Kidney epithelial cell (primary cell): ENCODE data around the gene ATXN10. TPM values are rescaled to one million over a fixed set of nuclear protein-coding genes. Genes with fewer than 3 reads are reported as not detected.

Source experiments
- DNase-seq: peaks from one replicate; pipeline ENCODE4 v3.0.0-alpha.2; 2010; ENCODE audit warnings: low read depth
- H3K27me3 ChIP-seq: 2 replicates; pipeline ENCODE4 v1.6.0; 2011; ENCODE audit warnings: low read length; ENCODE audit not compliant: control insufficient read depth, insufficient read depth
- H3K36me3 ChIP-seq: 2 replicates; pipeline ENCODE4 v1.5.1; 2011; ENCODE audit warnings: low read length; ENCODE audit not compliant: control insufficient read depth, insufficient read depth
- H3K4me3 ChIP-seq: 2 replicates; pipeline ENCODE4 v1.5.1; 2011; ENCODE audit warnings: low read depth, mild to moderate bottlenecking, control low read depth, low read length
- total RNA-seq: library from RNA; depleted of rRNA; stranded (reverse); fragments of >200 nt; gene quantifications from 2 replicates; pipeline ENCODE4 v1.2.3, GENCODE V29; 2015
- TF ChIP-seq, protein P1 (sequence below): IDR thresholded peaks from 2 replicates; pipeline ENCODE4 v1.5.1; 2011; ENCODE audit warnings: mild to moderate bottlenecking, moderate library complexity, low read length, control low read depth, inconsistent platforms; ENCODE audit not compliant: insufficient read depth, poor library complexity, severe bottlenecking

ATXN10 gene
- total RNA-seq, 1 donor from 2014 or later = 127 TPM

- Histone ChIP-seq H3K27me3 (no peaks in the 10 kb centered on the region), H3K4me3 (no peak overlapping the region), H3K36me3 (no peaks in the 10 kb centered on the region)
- TF ChIP-seq, protein P1, sequence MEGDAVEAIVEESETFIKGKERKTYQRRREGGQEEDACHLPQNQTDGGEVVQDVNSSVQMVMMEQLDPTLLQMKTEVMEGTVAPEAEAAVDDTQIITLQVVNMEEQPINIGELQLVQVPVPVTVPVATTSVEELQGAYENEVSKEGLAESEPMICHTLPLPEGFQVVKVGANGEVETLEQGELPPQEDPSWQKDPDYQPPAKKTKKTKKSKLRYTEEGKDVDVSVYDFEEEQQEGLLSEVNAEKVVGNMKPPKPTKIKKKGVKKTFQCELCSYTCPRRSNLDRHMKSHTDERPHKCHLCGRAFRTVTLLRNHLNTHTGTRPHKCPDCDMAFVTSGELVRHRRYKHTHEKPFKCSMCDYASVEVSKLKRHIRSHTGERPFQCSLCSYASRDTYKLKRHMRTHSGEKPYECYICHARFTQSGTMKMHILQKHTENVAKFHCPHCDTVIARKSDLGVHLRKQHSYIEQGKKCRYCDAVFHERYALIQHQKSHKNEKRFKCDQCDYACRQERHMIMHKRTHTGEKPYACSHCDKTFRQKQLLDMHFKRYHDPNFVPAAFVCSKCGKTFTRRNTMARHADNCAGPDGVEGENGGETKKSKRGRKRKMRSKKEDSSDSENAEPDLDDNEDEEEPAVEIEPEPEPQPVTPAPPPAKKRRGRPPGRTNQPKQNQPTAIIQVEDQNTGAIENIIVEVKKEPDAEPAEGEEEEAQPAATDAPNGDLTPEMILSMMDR = no peak
- DNase-seq = no peak
Observed at GRCh38 chr22:45843986-45844385, 172.4 kb downstream of the ATXN10 start.

DNA sequence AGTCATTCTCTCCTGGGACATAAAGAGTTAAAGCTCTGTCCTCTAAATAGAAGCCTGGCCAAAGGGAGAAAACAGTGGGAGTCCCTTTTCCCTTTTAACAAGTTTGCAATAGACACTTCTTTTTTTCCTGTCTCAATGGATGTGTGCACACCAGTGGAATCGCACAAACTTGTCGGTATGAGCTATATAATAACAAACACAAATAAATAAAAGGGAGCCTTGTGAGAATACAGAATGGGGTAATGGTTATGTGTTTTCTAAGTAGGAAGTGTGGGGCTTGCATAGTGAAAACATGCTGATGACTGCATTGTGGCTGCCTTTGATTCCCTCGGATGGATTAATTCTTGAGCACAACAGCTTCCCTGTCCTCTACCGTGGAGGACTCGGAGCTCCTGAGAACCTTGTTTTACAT is 173.4 kb downstream of the ATXN10 start:
- no peaks in the 10 kb centered on the region for H3K36me3 ChIP-seq
- no peak for DNase-seq
- no peak overlapping the region for H3K4me3 ChIP-seq
- no peaks in the 10 kb centered on the region for H3K27me3 ChIP-seq
- TF ChIP-seq, protein P1 = no peak

DNA sequence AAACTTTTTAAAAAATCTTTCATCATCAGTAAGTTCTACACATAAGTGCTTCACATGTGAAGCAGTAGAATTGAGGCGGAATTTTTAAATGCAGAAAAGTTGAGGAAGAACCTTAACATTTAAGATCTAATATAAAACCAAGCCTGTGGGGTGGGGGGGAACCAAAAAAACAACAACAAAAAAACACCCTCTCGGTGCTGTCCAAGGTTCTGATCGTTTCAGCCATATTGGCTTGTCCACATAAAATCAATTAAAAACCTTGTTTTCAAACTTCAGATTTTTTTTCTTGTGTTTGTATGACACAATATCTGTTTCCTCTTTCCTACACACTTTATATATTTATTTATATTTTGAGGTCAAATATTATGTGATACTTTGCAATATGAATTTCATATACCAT is 175.3 kb downstream of the ATXN10 start:
- Histone ChIP-seq H3K36me3 (no peaks in the 10 kb centered on the region), H3K4me3 (no peak overlapping the region), H3K27me3 (no peaks in the 10 kb centered on the region)
- DNase-seq = no peak
- TF ChIP-seq, protein P1 = no peak

DNA sequence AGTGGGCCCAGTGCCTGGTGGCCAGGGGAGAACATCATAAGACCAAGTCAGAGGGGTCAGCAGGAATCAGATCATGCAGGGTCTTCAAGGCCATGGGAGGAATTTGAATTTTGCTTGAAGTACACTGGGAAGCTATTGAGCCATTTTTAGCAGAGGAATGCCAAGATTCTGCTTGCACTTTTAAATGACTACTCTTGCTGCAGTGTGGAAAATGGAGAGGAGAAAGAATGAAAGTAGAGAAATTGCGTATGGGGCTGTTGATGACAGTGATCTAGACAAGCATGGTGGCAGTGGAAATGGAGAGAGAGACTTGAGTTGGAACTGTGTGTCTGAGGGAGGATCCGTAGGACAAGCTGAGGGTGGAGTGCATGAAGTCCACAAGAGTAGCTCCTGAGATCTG is 177.3 kb downstream of the ATXN10 start:
- Histone ChIP-seq H3K4me3 (no peak overlapping the region), H3K36me3 (no peaks in the 10 kb centered on the region), H3K27me3 (no peaks in the 10 kb centered on the region)
- no peak for DNase-seq
- TF ChIP-seq, protein P1 = no peak

DNA sequence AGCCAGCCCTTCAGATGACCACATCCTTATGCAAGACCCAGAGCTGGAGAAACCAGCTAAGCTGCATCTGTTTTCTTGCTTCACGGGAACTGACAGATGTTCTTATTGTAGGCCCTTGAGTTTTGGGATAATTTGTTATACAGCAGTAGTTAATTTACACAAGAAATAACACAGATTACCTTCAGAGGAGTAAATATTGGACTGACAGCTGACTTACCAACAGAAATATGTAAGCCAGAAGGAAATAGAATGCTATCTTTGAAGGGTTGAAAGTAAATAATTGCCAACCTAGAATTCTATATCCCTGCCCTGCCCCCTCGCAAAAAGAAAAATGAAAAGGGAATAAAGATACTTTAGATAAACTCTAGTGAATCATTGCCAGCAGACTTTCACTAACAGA is 181.2 kb downstream of the ATXN10 start:
- no peak overlapping the region for H3K4me3 ChIP-seq
- H3K36me3 ChIP-seq = no peaks in the 10 kb centered on the region
- no peak for DNase-seq
- TF ChIP-seq, protein P1 = no peak
- no peaks in the 10 kb centered on the region for H3K27me3 ChIP-seq

DNA sequence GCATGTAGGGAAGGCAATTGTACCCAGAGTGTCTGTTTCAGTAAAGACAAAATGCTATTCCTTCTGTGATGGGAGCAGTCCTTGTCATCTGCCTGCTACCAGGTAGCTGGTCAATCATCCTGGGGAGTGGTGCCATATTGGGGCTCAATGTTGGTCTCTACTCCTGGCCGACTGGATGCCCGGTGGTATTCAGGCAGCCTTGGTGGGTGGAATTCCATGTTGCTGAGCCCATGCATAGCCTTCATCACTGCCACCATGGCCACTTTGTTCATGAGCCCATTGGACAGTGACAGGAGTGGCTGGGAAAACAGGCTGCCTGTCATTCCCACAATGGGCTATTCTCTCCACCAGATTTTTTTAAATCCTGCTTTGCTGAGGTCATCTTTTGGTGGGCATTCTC is 184.3 kb downstream of the ATXN10 start:
- Histone ChIP-seq H3K36me3 (no peaks in the 10 kb centered on the region), H3K4me3 (no peak overlapping the region), H3K27me3 (no peaks in the 10 kb centered on the region)
- DNase-seq = no peak
- TF ChIP-seq, protein P1 = no peak
